TTC549 (cell line): Measurements from ENCODE around the gene NEURL2.
A peak's percentile ranks its signal among the peaks of the same experiment; 100 is the strongest.

ENCODE experiments used
- FAIRE-seq: peaks from 2 replicates; lab custom pipeline; 2012; peaks lifted over from hg19 to GRCh38; lab: Jason Lieb, UNC

The NEURL2 gene

DNA sequence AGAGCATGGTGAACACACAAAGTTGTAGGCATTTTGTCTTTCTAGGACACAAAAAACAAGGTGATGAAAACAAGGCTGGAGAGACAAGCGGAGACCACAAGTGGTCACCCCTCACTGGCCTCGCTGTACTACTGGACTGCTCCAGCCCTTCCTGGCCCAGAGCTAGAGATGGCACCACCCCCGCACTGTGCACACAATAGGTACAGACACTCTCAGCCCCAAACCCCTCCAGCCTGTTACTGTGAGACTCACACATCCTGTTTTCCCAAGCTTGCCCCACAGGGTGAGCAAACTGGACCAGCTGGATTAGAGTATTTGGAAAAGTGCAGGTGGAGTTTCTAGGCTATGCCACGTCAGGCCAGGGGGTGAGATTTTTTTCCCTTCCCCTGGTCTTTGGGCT, 18.4 kb downstream of the NEURL2 start:
- no peak for FAIRE-seq

DNA sequence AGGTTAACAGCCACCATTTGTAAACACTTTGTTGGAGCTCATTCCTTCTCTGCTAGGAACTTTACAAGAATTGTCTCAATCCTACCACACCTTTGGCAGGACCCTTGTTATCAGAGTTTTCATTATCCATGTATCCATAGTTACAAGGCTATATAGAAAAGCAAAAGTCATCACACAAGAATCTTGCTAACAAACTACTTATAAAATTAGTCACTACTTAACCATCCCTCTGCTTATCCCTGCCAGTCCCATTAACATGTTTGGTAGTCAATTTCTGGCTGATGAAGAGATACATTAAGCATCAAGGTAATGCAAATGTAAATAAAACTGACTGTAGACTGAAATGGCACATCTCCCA, 23.2 kb downstream of the NEURL2 start:
- FAIRE-seq, result no peak

DNA sequence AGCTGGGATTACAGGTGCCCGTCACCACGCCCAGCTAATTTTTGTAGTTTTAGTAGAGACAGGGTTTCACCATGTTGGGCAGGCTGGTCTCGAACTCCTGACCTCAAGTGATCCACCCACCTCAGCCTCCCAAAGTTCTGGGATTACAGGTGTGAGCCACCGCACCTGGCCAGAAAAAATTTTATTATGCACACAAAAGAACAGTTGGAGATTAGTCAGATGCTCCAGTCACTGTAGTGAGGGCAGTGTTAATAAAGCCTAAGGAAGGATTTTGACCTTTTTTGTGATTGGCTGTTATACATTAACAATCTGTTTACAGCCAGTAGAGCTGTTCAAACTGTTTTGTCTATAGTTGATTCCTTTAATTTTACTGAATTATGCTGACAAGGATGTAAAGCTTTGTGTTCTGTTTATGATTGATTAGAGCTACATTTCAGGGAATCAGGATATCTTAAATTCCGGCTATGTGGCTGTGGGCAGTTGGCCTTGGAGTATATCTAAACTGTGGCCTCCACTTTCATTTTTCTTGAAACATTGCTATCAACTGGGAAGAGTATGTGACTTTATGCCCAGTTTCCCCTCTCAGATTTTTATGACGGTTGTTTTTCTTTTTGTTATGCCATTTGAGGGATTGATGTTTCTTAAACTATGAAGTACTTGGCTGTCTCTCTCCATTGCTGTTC, 23.7 kb downstream of the NEURL2 start:
- FAIRE-seq, result no peak

DNA sequence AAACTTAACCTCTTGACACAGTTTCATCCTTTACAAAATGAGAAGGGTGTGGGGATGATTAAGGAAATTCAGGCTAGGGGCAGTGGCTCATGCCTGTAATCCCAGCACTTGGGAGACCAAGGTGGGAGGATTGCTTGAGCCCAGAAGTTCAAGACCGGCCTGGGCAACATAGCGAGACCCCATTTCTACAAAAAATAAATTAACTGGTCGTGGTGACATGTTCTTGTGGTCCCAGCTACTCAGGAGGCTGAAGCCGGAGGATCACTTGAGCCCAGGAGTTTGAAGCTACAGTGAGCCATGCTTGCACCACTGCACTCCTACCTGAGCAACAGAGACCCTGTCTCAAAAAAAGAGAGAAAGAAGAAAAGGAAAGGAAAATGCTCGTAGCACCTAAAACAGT, 24.6 kb downstream of the NEURL2 start:
- FAIRE-seq, result no peak

DNA sequence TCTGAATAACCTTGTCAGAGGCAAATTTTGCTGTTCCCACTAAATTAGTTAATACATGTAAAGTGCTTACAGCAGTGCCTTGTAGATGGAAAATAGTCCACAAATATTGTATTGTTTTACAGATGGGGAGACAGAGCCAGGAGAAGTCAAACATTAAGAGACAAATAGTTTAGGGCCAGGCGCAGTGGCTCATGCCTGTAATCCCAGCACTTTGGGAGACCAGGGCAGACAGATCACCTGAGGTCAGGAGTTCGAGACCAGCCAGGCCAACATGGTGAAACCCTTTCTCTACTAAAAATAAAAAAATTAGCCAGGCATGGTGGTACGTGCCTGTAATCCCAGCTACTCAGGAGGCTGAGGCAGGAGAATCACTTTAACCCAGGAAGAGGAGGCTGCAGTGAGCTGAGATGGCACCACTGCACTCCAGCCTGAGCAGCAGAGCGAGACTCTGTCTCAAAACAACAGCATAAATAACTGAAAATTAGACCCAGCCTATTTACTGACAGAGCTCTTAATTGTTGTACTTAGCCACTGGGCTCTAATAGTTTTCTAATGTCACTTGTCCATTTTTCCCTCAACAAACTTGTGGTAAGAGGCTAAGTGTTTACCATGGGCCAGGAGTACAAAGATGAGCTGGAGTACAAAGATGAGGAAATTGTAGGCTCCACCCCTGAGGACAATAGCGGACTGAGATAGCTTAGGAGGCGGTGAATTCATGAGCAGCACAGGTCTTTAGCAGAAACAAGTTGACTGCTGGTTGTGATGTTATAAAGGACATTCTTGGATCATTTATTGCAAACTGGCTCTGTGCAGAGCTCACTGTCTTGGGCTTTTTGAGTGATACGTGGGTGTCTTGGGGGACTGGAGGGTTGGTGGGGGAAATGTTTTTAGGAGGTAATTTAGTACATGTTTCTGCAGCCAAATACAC, 27.2 kb downstream of the NEURL2 start:
- FAIRE-seq, result no peak

DNA sequence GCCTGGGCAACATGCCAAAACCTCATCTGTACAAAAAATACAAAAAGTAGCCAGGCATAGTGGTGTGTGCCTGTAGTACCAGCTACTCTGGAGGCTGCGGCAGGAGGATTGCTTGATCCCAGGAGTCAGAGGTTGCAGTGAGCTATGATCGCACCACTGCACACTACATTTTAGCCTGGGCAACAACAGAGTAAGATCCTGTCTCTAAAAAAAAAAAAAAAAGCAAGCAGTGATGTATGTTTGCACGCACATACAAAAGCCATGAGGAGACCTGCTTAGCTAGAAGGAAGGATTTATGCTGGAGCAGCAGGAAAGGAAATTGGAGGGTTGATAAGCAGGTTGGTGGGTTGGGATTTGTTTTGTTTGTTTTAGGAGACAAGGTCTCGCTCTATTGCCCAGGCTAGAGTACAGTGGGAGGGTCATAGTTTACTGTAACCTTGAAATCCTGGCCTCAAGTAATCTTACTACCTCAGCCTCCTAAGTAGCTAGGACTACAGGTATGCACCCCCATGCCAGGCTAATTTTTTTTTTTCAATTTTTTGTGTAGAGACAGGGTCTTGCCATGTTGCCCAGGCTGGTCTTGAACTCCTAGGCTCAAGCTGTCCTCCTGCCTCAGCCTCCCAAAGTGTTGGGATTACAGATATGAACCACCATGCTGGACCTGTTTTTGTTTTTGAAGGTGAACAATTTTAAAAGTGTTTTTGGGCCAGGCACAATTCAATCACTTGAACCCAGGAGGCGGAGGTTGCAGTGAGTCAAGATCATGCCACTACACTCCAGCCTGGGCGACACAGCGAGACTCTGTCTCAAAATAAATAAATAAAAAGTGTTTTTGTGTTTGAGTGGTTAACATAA, 29.6 kb downstream of the NEURL2 start:
- FAIRE-seq, result no peak

DNA sequence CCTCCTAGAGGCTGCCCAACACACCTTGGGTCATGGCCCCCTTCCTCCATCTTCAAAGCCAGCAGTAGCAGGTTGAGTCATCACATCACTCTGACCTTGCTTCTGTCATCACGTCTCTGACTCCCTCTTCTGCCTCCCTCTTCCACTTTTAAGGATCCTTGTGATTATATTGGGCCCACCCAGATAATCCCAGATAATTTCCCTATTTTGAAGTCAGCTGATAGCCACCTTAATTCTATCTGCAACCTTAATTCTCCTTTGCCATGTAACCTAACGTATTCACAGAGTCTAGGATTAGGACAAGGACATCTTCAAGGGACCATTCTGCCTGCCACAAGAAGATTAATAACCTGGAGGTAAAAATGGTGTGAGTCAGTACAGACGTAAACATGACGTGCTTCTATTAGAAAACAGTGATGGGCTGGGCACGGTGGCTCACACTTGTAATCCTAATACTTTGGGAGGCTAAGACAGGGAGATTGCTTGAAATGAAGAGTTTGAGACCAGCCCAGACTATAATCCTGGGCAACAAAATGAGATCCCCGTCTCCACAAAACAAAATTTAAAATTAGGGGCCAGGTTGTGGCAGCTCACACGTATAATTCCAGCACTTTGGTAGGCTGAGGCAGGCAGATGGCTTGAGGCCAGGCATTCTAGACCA, 30.3 kb downstream of the NEURL2 start:
- FAIRE-seq, result no peak

DNA sequence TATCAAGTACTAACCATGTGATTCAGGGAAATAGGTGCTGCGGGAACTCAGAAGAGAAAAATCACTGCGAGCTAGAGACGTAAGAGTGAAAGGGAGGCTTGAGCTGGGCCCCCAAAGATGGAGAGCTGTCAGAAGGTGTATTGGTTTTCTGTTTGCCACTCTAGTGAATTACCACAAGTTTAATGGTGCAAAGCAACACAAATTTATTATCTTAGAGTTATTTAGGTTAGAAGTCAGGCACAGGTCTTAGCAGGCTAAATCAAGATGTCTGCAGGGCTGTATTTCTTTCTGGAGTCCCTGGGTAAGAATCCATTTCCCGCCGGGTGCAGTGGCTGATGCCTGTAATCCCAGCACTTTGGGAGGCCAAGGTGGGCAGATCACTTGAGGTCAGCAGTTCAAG, 31.1 kb downstream of the NEURL2 start:
- no peak for FAIRE-seq

DNA sequence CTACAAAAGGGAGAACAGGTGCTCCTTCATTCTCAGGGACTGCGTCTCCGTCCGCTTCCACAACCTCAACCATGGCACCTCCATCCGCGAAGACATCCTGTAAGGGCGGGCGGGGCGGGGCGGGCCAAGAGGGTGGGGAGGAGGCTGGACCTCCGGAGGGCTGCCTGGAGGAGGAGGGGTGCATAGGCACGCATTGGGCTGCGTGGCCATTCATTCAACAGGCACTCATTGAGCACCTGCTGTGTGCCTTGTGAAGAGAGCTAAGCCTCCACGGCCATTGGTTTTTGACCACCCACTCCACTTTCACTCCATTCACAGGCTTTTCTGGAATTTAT, 33.2 kb downstream of the NEURL2 start:
- FAIRE-seq, result no peak

DNA sequence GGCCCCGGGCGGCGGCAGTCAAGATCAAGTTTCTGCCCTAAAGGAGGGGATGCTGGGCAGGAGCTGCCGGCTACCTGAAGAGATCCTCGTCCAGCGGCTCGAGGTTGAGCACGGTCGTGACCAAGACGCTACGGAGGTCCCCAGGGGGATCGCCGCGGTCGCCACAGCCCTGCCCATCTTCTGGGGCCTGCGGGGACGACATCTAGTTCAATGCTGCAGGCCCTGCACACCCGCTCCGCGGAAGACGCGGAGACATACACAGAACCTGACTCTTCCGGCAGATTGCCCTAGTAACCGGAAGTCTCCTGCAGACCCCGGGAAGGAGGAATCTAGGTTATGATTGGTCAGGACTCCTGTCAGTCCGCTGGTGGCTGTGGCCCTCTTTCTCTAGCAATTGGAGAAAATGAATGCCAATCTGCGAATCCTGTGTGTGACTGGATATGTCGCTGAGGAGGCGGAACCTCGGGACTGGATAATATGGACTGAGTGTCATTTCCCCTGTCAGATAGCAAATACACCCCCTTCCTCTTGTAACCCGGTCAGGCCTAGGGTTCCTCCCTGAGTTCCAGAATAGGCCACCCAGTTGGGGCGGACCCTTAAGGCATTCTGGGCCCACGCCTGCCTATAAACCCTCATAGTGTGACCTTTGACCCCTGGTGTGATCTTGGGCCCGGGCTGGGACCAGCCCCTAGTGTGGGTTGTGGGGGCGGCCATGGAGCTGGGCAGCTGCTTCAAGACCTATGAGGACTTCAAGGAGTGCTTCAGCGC, 33.7 kb downstream of the NEURL2 start, which contains the start of the genes ACOT8 and ZSWIM3:
ACOT8 (minus strand) TSS at position 279 of the 768 bp plus-strand sequence; CDS start at position 202, 77 bp downstream.
ZSWIM3 (plus strand) TSS at position 501 of the 768 bp plus-strand sequence; CDS start at position 713, 212 bp downstream.
- FAIRE-seq, result peak; percentile 63

DNA sequence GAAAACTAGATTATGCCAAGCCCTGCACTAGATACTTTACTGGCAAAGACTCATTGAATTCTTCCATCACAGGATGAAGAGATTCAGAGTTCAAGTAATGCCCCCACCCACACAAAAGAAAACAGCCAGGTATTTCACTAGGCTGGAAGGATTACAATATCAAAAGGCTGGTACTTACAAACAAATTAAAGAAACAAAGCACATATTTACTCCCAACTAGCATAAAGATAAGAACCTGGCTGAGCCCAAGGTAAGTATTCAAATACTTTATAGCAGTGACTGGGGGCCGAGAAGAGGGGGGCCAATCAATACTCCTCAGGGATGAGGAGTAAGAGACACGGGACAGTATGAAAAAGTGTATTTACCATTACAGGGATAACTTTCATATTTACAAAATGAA, 37.5 kb downstream of the NEURL2 start:
- FAIRE-seq, result no peak

DNA sequence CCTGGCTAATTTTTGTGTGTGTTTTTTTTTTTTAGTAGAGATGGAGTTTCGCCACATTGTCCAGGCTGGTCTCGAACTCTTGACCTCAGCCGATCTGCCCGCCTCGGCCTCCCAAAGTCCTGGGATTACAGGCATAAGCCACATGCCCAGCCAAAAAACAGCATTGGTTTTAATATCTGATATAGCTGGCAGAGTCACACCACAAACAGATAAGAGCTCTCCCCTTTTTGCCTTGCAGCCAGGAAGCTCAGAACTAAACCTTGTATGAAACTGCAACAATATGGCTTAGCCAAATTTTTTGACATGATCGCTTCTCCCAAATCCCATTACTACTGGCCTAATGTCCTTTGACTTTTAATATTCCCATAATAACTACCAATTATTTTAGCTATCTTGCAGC, 38.7 kb downstream of the NEURL2 start:
- no peak for FAIRE-seq

DNA sequence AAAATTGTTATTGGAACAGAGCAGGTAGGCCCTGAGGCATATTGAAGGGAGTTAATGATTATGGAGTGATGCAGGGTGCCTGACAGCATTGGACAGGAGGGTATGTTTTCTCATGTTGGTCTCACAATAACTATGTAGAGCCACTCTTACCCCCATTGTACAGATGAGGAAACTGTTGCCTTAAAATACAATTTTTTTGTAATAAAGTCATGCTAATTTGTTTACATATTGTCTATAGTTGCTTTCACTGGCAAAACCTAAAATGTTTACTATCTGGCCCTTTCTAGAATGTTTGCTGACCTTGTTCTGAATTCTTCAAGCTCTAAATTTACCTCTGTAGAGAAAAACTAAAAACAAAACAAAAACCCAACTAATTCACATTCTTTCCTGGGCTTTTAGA, 39.5 kb downstream of the NEURL2 start:
- FAIRE-seq, result no peak

DNA sequence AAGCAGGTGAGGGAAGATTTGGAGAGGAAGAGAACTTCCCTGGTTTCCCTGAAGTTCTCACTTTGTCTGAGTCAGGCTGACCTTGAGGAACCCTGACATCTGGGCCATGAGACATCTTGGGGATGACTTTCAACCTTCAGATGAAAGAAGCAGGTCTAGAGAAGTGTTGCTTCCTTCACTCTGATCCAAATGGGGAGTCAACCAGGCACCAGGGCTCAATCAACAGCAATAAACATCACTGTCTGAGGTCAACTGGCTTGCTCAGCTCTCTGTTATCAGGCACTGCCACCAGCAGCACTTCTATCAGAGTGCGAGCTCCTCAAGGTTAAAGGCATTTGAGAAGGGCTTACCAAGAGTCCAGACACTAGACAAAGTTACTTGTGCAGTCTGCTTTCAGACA, 40.1 kb downstream of the NEURL2 start:
- no peak for FAIRE-seq

DNA sequence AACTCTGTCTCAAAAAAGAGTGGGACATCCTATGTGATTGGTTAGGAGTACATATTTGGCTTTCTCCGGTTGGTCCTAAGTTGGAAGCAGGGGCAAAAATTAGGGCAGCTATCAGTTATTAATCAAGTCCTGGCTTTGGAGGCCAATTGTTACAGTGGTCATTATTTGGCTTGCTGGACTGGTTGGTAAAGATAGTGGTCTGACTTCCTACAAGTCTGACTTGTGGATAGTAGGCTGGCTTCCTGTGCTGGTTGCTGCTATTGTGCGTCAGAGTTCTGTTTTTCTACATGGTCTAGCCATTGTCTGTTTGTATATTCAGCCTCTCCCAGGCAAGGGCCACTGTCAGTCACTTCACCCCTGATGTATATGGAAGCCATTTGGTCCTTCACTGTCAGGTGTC, 40.8 kb downstream of the NEURL2 start:
- FAIRE-seq, result no peak

DNA sequence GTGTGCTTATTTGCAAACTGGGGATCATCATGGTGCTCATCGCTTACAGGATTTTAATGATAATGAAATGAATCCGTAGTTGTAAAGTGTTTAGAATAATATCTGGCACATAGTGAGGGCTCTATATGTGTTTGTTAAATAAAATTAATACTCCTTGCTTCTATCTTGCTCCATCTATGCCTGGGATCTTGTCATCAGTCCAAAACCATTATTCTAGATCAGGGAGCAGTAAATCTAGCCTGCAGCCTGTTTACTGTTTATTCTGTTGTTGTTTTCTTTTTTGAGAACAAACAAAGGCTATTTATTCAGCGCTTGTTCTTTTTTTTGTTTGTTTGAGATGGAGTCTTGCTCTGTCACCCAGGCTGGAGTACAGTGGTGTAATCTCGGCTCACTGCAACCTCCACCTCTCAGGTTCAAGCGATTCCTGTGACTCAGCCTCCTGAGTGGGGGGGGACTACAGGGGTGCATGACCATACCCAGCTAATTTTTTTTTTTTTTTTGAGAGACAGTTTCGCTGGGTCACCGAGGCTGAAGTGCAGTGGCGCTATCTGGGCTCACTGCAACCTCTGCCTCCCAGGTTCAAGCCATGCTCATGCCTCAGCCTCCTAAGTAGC, 41.9 kb downstream of the NEURL2 start:
- FAIRE-seq, result no peak

DNA sequence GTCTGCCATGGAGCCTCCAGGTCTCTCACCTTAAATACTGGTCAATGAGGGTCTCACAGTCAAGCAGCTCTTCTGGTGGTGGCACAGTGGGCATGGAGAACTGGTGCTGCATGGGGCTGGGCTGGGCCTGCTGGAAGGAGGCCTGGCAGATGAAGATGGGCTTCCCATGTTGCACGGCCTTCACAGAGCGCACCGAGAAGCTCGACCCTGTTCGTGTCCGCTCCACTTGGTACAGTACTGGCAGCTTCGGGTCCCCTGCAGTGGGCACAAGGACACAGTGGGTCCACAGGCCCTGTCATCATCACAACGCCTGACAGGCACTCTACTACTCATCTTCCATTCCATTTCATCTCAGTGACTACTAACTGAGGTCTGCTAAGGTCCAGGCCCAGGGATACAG, 42.6 kb downstream of the NEURL2 start:
- no peak for FAIRE-seq

DNA sequence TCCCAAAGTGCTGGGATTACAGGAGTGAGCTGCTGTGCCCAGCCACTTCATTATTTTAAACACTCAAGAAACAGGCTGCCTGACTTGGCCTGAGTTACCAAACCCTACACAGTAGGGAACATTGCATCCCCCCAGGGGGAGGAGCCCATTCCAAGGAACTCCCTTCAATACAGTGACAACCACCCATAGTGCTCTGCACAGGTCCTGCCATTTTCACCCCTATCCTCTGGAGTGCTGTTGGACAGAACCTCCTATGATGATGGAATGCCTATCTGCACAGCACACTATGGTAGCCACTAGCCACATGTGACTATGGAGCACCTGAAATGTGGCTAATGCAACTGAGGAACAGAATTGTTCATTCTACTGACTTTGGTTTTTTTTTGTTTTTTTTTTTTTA, 45.6 kb downstream of the NEURL2 start:
- no peak for FAIRE-seq

DNA sequence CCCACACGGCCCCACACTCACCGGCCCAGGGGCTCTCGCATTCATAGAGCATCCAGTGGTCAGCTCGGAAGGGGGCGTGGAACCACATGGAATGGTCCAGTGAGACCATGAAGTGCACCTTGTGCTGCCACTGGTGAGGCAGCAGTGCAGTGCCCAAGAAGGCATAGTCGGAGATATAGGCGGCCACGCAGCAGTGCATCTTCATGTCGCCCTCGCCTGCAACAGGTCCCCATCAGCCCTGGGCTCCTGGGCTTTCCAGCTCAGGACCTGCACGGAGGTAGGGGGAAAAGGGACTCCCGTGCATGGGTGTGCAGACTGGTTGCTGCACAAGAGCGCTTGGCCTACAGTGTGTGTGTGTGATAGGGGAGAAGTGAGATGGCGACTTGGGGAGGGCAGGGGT, 47.5 kb downstream of the NEURL2 start:
- FAIRE-seq, result no peak

DNA sequence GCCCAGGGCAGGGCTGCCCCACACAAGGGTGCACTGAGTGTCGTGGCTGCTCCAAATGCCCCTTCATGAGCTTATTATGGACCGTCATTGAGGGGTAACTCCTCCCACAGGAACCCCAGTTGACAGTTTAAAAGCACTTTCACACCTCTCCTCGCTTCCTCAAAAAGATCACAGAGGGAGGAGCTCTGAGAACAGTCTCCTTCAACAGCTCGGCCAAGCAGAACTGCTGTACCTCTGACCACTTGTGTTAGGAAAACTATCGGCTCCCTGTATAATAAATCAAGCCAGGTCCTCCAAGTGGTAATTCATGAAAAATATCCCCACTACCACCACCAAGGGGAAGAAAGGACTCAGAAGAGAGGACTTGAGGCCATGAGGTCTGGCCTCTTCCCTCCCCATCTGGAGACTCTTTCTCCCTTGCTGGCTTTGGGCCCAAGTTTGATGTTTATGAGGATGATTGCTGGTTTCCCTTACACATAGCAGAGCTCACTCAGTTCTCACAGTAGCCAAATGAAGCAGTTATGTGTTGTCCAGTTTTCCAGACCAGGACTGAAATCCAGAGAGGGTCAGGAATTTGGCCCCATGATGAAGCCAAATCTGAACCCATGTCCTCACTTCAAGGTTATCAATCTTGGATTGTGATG, 48.7 kb downstream of the NEURL2 start:
- FAIRE-seq, result no peak
